ENCODE measurements around the gene CYP2A7. TPM values are rescaled to one million over a fixed set of nuclear protein-coding genes. Genes with fewer than 3 reads are reported as not detected.
"Not testable (repeated sequence)": the region's sequence is repeated elsewhere in the genome, so short reads cannot be mapped to it uniquely, and the experiment has no call there.

CYP2A7 gene
- polyA plus RNA-seq, 1 donor (not counting 4 experiments of a cell fraction or from before 2014, with no cell fraction given) = not detected

GRCh38 chr19:40874874-40875273 lies 7.2 kb downstream of the CYP2A7 start:
- H2AFZ ChIP-seq (ENCODE audit: control insufficient read depth, low read length); H3K4me3 ChIP-seq (ENCODE audit: control insufficient read depth in 2 of 3, extremely low read depth in 1 of 3, insufficient read depth in 2 of 3, low read depth in 1 of 3, low read length in 3 of 3); H3K4me1 ChIP-seq (ENCODE audit: control insufficient read depth, extremely low read depth, insufficient read depth, low read length); DNase-seq (ENCODE audit: low read depth, low spot score); FAIRE-seq; H3K9me3 ChIP-seq (ENCODE audit: control insufficient read depth, low read depth, low read length); H3K27me3 ChIP-seq (ENCODE audit: control insufficient read depth, extremely low read depth, insufficient read depth, low read length); H3K4me2 ChIP-seq (ENCODE audit: control insufficient read depth, extremely low read depth, insufficient read depth, low read depth, low read length); H3K9me1 ChIP-seq (ENCODE audit: control insufficient read depth, extremely low read depth, insufficient read depth, low read length); H3K79me2 ChIP-seq (ENCODE audit: control insufficient read depth, insufficient read depth, low read length); dilution Hi-C loops (cut with MboI; ENCODE audit: extremely low pct_ligation_motif_present, low sequenced_read_pairs); H3K27ac ChIP-seq (ENCODE audit: control insufficient read depth, insufficient read depth, low read length); H4K20me1 ChIP-seq (ENCODE audit: control insufficient read depth, extremely low read depth, insufficient read depth, low read length); H3K36me3 ChIP-seq (ENCODE audit: control insufficient read depth in 2 of 2, extremely low read depth in 1 of 2, insufficient read depth in 2 of 2, low read length in 2 of 2); H3K9ac ChIP-seq (ENCODE audit: control insufficient read depth, extremely low read depth, insufficient read depth, low read length): not testable (repeated sequence)

GRCh38 chr19:40873873-40874272 lies 8.2 kb downstream of the CYP2A7 start:
- H3K9me1 ChIP-seq (ENCODE audit: control insufficient read depth, extremely low read depth, insufficient read depth, low read length); H3K4me1 ChIP-seq (ENCODE audit: control insufficient read depth, extremely low read depth, insufficient read depth, low read length); DNase-seq (ENCODE audit: low read depth, low spot score); H3K36me3 ChIP-seq (ENCODE audit: control insufficient read depth in 2 of 2, extremely low read depth in 1 of 2, insufficient read depth in 2 of 2, low read length in 2 of 2); H3K9ac ChIP-seq (ENCODE audit: control insufficient read depth, extremely low read depth, insufficient read depth, low read length); H3K9me3 ChIP-seq (ENCODE audit: control insufficient read depth, low read depth, low read length); H3K4me3 ChIP-seq (ENCODE audit: control insufficient read depth in 2 of 3, extremely low read depth in 1 of 3, insufficient read depth in 2 of 3, low read depth in 1 of 3, low read length in 3 of 3); dilution Hi-C loops (cut with MboI; ENCODE audit: extremely low pct_ligation_motif_present, low sequenced_read_pairs); FAIRE-seq; H3K27ac ChIP-seq (ENCODE audit: control insufficient read depth, insufficient read depth, low read length); H3K27me3 ChIP-seq (ENCODE audit: control insufficient read depth, extremely low read depth, insufficient read depth, low read length); H3K4me2 ChIP-seq (ENCODE audit: control insufficient read depth, extremely low read depth, insufficient read depth, low read depth, low read length); H3K79me2 ChIP-seq (ENCODE audit: control insufficient read depth, insufficient read depth, low read length); H2AFZ ChIP-seq (ENCODE audit: control insufficient read depth, low read length); H4K20me1 ChIP-seq (ENCODE audit: control insufficient read depth, extremely low read depth, insufficient read depth, low read length): not testable (repeated sequence)

GRCh38 chr19:40872209-40872608 lies 9.8 kb downstream of the CYP2A7 start:
- H3K9me3 ChIP-seq (ENCODE audit: control insufficient read depth, low read depth, low read length) = no peaks in the 10 kb centered on the region
- H3K4me1 ChIP-seq (ENCODE audit: control insufficient read depth, extremely low read depth, insufficient read depth, low read length) = no peaks in the 10 kb centered on the region
- peaks cover 4% of the 10 kb centered on the region for H3K27me3 ChIP-seq (ENCODE audit: control insufficient read depth, extremely low read depth, insufficient read depth, low read length)
- H3K4me2 ChIP-seq (ENCODE audit: control insufficient read depth, extremely low read depth, insufficient read depth, low read depth, low read length) = no peak overlapping the region
- FAIRE-seq (no peak), DNase-seq (ENCODE audit: low read depth, low spot score) (no peak)
- H3K4me3 ChIP-seq (ENCODE audit: control insufficient read depth in 2 of 3, extremely low read depth in 1 of 3, insufficient read depth in 2 of 3, low read depth in 1 of 3, low read length in 3 of 3) = no peak overlapping the region
- H3K79me2 ChIP-seq (ENCODE audit: control insufficient read depth, insufficient read depth, low read length) = no peaks in the 10 kb centered on the region
- TF ChIP-seq EZH2 (IDR thresholded peaks at IDR 0.05; ENCODE audit: low read length) = no peak
- no peaks in the 10 kb centered on the region for H4K20me1 ChIP-seq (ENCODE audit: control insufficient read depth, extremely low read depth, insufficient read depth, low read length)
- no peak overlapping the region for H3K9ac ChIP-seq (ENCODE audit: control insufficient read depth, extremely low read depth, insufficient read depth, low read length)
- dilution Hi-C loops (cut with MboI; ENCODE audit: extremely low pct_ligation_motif_present, low sequenced_read_pairs) = no loop called here
- H3K27ac ChIP-seq (ENCODE audit: control insufficient read depth, insufficient read depth, low read length) = no peak overlapping the region
- H3K9me1 ChIP-seq (ENCODE audit: control insufficient read depth, extremely low read depth, insufficient read depth, low read length) = no peaks in the 10 kb centered on the region
- H3K36me3 ChIP-seq (ENCODE audit: control insufficient read depth in 2 of 2, extremely low read depth in 1 of 2, insufficient read depth in 2 of 2, low read length in 2 of 2) = no peaks in the 10 kb centered on the region
- no peak overlapping the region for H2AFZ ChIP-seq (ENCODE audit: control insufficient read depth, low read length)

All from keratinocyte (primary cell).